Activated gamma-delta T cell treated with anti-CD3 and anti-CD28 coated beads, Interleukin-2, amount 50 U/mL, for 16 hours (primary cell): Measurements from ENCODE around the gene OR6B2.
A peak's percentile ranks its signal among the peaks of the same experiment; 100 is the strongest.

Experiments
- DNase-seq: peaks from one replicate; pipeline ENCODE4 v3.0.0-alpha.2; 2020; ENCODE audit warnings: low read depth

OR6B2 gene

DNA sequence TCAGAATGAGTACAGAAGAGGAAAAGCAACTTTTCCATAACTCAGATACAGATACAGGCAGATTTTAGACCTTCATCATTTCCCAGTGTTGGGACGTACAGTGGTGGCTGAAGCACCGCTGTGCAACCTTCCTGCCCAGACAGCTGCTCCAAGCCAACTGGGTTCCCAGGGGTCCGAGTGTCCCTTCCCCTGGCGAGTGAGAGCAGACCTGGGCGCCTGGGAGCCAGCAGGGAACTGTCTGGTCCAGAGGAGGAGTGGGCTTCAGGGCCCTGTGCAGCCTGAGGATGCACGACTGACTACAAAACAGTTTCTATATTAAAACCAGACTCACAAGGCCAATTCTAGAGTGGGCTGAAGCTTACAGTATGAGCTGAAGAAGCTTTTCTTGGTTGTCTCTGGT is 11.1 kb upstream of the OR6B2 start:
- no peak for DNase-seq

DNA sequence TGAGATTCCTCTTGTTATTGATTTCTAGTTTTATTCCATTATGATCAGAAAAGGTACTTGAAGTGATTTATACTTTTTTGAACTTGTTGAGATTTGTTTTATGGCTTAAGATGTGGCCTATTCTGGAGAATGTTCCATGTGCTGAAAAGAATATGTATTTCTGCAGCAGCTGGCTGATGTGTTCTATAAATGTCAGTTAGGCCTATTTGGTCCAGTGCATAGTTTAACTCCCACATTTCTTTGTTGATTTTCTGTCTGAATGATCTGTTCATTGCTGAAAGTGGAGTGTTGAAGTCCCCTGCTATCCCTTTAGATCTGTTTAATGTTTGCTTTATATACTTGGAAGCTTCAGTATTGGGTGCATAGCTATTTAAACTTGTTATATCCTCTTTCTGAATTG is 7.1 kb upstream of the OR6B2 start:
- no peak for DNase-seq

DNA sequence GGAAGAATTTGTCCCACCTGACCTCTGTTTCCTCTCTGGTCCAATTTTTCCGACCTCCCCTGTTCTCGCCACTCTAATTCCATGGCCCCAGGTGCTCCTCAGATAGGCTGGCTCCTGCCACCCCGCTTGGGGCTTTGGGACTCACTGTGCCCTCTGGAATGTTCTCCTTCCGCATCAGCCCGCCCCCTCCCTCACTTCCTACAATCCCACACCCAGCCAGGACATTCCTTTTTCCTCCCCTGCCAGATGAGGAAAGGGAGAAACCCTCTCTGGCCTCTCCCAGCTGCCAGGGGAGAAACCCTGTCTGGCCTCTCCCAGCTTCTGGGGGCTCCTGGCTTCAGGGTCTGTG is 3.1 kb upstream of the OR6B2 start:
- DNase-seq: no peak

DNA sequence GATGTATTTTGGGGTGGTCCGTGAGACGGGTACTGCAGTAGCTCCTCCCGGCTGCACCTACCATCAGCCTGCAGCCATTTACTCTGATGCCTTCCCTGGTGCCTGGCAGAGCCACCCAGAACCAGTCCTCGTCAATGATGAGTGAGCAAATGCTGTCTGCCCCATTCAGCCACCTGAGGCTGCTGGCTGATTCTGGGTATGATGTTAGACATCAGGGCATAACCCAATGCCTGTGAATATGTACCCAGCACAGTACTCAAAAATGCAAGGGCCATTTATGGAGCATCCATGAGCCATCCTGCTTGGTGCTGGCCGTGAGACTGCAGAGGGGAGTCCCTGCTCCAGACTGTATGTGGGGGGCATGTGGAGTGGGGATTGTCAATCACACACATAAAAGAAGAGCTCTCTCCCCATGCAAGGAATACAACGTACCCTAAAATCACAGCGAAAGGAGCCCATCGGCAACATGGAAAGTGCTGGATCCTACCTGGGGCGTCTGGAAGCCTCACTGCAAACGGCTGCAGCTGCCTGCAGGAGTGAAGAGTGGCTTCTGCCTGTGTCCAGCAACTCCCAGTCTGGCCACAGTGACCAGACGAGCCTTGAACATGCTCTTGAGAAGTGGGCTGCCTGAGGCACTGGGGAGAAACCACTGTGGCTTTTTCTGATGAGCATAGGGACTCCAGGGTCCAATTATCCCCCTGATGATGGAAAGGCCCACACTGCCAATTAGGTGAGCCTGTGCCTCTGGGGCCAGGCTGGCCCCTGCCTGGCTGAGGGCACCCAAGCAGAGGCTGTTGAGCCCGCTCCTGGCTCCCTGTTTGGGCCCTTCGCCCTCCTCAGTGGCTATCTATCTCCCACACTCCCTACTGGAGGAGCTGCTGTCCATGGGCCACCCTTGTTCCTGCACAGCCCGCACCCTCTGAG is 2.4 kb upstream of the OR6B2 start:
- no peak for DNase-seq

DNA sequence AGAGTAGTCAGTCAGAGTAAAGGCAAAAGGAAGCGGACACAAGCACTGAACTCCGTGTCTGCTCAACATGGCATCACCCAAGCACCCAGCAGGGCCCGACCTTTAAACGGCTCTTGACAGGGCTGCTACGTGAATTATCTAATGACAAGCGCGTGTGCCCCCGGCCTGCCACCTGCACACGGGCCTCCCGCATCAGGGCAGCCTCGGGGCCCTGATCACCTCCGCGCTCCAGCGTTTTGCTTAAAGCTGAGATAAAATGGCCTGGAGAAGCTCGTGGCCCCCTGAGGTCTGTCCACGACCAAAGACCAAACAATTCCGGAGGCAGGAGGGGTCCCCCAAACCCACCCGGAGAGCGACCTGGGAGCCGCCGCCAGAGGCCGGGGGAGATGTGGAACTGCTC is 5.5 kb downstream of the OR6B2 start:
- no peak for DNase-seq

DNA sequence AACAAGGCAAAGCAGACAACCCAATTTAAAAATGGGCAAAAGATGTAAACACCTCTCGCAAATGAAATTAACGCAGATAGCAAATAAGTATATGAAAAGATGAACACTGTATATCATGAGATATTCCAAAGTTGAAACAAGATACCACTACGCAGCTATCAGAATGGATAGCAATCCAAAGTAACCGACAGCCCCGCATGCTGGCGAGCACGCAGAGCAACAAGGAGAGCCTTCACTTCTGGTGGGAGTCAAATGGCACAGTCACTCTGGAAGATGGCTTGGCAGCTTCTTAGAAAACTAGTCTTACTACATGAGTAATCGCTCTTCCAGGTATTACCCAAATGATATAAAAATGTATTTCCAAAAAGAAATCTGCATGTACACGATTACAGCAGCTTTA is 6.4 kb downstream of the OR6B2 start:
- DNase-seq: no peak

DNA sequence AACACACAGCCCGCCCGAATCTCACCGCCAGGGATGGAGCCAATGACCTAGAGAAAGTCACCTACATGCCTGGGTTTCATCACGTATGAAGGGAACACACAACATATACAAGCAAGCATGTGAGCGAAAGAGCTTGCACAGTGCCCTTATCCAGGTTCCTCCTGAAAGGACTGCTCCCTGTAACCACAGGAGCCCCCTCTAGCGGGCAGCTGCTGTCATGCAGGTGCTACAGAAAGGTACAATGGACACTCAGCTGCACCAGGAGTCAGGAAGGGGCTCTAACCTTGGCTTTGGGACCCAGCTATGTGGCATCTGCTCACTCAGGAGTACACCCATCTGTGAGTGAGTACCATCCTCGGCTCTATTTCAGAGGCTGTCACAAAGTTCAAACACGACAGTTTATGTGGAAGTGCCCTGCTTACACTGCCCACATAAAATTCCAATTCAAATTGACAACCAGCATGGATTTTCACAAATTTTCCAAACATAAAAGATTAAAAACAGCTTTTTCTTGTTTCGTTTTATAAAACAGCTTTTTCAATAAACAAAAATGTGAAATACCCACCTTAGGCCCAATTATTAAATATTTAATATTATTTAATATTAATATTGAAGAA is 8.6 kb downstream of the OR6B2 start:
- DNase-seq: peak; percentile 30

DNA sequence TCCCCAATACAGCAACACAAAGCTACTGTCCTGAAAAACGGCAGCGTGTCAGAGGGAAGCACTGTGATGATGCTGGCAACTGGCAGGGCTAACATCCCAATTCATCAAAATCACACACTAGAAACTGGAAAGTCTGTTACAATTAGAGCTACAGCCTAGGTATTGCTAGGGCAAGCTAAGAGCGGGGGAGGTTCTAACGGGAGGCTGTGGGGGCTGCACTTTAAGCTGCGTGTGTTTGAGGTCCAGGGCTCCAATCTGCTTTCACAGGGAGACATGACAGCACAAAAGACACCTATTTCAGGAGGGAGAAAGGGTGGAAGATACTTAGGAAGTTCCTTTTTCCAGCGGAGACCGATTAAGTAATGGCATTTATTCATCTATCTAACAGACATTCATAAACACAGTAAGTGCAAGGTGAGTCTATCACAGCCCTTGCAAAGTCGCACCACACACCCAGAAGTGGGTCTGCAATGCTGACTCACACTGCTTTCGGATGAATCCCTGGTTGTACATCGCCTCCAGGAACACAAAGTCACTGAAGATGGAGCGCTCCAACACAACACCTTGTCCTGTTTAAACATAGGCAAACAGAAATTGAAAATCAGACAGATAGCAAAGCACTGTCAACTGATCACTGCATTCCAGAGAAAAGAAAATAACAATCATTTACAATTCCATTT is 12.0 kb downstream of the OR6B2 start:
- no peak for DNase-seq

DNA sequence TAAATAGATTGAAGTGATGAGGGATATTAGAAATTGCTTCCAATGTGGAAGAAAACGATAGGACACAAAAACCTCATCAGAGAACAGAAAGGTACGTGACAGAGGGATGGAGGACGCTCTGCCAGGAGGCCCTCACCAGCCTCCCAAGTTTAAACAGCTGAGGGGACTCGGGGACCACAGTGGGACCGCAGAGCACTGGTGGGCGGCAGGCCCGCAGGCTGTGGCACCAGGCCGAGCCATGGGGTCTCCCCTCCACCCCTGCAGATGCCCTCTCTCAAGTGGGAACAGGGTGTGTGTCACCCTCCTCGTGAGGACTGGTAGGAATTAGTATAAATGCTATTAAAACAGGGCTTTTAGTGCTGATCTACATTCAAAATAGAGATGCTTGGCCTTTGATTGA is 15.9 kb downstream of the OR6B2 start:
- no peak for DNase-seq

DNA sequence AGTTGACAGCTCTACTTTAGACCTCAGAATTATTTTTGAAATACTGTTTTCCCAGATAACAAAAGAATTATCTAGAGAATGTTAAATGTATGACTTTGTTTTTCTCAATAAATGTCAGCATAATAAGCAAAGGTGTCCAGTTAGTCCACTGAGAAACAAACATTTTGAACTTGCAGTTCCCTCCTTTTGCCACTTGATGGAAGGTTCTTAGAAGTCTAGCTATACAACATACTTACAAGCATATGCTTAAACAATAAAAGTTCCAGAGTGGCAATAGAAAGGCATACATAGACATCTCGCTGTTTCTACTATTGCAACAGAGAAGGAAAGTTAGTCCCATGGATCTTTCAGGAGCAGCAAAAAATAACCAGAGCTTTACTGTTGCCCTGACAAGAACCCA is 16.9 kb downstream of the OR6B2 start:
- DNase-seq: no peak

DNA sequence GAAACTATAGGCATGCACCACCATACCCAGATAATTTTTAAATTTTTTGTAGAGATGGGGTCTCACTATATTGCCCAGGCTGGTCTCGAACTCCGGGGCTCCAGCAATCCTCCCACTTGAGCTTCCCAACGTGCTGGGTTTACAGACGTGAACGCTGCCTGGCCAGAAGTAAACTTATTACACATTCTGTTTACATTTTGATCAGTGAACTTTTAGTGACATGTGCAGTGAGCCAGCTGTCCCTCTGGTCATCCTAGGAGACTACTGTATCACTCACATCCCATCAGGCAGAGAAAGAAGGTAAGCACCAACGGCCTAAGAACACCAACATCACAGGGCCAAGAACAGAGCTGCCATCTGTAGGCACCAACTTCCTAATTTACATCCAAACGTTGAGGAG is 27.2 kb downstream of the OR6B2 start:
- no peak for DNase-seq

DNA sequence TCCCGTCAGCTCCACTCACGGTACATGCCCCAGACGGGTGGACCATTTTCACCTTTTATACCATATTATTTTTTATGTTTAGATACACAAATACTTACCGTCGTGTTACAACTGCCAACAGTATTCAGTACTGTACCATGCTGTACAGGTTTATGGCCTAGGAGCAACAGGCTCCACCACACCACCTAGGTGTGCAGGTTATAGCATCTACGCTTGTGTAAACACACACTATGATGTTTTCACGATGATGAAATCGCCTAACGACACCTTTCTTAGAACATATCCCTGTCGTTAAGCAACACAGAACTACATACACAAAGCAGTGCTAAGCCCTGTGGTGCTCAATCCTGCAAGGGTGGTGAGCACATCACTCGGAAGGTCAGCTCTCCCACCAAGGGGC is 29.6 kb downstream of the OR6B2 start:
- DNase-seq: no peak

DNA sequence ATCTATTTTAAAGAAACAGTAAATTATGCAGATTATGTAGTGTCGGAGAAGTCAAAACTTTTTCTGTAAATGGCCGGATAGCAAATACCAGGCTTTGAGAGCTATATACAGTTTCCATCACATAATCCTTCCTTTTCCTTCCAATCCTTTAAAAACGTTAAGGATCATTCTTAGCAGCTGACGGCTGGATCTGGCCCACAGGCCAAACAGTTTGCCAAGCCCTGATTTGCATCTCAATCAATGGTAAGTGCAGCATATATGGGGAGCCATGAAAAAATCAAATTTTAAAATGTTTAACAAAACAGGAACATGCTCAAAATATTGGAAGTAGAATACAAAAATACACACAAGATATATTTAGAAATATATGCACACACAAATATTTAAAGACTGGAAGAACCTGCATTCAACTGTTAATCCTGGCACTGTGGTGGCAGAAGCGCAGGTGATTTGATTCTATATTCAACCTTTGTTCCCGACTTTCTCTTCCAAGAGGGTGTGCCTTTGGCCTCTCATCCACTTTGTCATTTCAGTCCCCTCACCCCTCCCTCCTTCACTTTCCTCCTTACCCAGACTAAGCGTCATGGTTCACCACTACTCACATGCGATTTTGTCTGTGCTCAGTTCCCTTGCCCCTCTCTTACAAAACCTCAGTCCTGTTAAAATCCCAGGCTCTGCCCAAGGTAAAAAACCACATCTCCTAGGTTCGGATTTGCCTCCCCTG is 32.4 kb downstream of the OR6B2 start:
- DNase-seq: no peak

DNA sequence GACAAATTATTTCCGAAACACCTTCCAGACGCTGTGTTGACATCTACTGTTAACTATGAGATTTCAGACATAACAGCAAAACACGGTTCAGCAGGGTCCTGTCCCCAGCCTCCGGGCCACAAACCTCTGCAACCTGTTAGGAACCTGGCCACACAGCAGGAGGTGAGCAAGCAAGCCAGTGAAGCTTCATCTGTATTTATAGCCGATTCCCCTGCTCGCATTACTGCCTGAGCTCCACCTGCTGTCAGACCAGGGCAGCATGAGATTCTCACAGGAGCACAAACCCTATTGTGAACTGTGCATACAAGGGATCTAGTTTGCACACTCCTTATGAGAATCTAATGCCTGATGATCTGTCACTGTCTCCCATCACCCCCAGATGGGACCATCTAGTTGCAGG is 36.1 kb downstream of the OR6B2 start:
- DNase-seq: no peak

DNA sequence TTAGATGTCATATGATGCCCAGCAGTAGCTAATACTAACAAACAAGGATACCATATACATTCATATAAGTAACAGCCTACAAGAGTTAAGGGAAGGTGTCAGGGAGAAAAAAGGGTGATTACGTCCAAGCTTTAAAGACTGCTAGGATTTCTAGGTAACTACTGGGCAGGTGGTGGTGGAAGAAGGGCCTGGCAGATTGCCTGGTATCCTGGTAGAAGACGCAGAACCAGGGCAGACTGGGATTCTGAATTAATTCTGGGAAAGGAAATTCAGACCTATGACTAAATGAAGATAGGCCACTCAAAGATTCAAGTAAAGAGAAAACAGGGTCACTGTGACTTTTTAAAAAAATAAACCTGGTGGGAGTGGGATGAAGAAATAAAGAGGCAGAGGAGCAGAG is 36.9 kb downstream of the OR6B2 start:
- DNase-seq: no peak

DNA sequence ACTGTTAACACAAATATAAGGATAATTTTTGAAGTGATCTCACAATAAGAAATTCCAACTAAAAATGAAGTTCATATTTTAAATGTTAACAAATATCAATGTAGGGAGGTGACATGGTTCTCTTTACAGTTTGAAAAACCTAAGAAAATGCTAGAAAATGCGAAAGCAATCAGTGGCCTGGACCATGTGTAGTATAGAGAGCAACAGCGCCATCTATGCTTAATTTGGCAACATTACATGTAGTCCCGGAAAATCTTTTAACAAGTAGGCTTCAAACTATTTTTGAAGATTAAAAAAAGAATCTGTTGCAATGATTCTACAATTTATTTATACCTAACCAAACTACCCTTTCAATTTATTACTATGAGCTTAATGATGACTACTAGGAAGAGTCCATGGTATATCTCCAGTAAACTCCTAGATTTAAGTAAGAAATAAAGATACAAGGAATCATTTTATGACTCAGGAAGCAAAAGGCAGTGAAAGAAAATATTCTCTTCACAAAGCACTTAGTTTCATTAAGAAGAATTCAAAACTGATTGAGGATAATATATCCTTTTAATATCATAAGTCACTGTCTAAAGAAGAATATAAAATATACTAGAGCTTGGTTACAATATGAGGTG is 38.4 kb downstream of the OR6B2 start:
- no peak for DNase-seq

DNA sequence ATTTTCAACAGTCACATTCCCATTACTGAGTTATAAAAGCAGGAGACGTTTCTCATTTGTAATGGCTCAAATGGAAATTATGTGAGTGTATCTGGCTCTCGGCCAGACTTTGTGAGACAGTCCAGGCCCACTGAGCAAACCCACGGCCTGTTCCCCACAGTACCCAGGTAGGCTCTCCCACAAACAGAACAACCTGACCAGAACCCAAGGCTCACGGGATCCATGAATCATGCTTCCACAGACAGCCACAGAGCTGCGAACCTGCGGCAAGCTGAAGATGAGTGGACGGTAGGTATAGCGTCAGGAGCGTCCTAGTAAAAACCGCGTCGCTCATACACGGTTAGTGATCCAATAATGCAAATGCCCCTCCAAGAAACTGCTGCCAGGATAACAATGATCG is 39.3 kb downstream of the OR6B2 start:
- no peak for DNase-seq

DNA sequence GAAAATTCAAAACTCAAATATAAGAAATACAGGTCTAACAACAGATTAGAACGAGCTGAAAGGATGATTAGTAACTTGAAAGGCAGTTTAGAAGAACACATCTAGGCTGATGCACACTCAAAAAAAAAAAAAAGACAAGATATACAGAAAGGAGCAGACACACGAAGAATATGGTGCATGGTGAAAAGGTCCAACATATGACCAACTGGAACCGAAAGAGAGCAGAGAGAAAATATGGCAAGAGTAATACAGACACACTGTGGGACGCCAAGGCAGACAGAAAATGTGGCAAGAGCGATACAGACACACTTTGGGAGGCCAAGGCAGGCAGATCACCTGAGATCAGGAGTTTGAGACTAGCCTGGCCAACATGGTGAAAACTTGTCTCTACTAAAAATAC is 44.9 kb downstream of the OR6B2 start:
- DNase-seq: no peak

DNA sequence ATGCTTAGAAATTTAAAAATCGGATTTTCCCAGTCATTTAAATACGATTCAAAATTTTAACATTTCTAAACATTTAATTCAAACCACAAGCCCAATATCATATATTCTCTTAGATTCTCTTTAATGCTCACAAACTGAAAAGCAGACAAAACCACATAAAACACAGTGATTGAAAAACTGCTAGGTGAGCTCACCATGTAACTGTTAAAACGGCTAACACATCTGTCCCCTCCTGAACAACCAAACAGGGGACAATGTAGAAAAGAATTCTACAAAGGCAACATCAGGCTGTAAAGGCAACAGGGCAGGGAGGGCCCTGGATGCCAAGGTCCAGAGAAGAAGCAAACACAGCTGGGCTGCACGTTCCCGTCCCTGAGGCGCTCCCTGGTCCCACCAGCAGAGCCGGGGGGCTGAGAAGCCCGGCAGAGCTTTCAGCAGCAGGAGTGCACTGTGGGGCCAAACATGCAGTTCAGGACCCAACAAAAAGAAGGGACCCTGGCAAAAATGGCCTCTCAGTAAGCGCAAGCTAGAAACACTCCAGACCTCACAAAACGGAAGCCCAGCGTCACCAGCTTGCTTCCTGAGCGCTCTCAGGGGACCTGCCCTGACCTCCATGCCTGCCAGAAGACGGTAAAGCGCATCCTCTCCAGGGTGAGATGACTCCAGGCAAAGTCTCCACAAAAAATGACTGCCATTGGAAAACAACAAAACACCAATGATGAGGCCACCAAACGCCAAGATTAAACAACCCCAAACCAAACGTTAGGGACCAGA is 45.6 kb downstream of the OR6B2 start:
- no peak for DNase-seq

DNA sequence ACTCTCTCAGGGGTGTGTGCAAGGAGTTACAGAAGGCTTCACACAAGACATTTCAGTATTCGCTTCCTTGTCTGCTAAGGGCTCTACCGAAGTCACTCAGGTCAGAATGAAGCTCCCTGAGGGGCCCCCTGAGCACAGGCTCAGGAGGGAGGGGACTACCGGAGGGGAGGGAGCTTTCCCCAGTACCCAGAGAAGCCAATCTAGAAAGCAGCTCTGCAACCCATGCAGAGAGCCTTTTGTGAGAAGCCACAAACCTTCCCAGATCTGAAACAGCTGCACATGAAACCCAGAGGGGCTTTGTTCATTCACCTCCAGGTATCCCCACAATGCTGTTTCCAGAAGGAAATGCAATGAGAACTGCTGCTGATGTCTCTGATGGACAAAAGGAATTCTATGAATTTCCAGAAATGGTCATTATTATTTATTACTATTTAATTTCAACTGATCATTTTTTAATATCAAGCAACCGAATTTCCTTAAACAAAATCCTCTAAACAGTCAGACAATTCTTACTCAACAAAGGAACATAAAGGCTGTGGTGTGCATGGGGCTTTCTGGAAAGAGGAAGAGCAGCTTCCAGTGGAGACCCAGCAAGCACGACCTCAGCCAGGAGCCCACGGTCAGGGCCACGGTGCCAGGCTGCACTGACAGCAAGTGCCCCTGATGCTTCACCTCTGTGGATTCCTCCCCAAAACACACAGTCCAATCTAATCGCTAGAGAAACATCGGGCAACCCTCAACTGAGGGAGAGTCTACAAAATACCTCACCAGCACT is 47.0 kb downstream of the OR6B2 start:
- DNase-seq: no peak
